ENCODE results near the gene AP3D1. TPM values are rescaled to one million over a fixed set of nuclear protein-coding genes. Genes with fewer than 3 reads are reported as not detected.

The AP3D1 gene
- total and polyA plus RNA-seq, 9 donors: 36.7 to 102 (median 70.2) TPM

- TF ChIP-seq POLR2A (IDR thresholded peaks at IDR 0.05): no peak
- TF ChIP-seq EP300 (IDR thresholded peaks at IDR 0.05): no peak
- no peak for TF ChIP-seq CTCF (IDR thresholded peaks at IDR 0.05)
- no peak overlapping the region for H3K4me3 ChIP-seq
- H3K27ac ChIP-seq: no peak overlapping the region
- no peaks in the 10 kb centered on the region for H3K27me3 ChIP-seq
- no peaks in the 10 kb centered on the region for H3K9me3 ChIP-seq
- 57 to 68% (median 58%) methylated on average over 16 of the region's 16 CpGs for WGBS, 3 donors
- H3K4me1 ChIP-seq (ENCODE audit: insufficient read depth): peaks cover 13% of the 10 kb centered on the region
- DNase-seq: no peak
- H3K36me3 ChIP-seq: no peaks in the 10 kb centered on the region
- intact Hi-C loops (cut with DNase I): no loop called here
These were observed 5.5 kb downstream of the AP3D1 start for GRCh38 chr19:2145831-2146241.

- Histone ChIP-seq H3K4me3 (no peak overlapping the region), H3K27ac (no peak overlapping the region), H3K27me3 (no peaks in the 10 kb centered on the region), H3K9me3 (no peaks in the 10 kb centered on the region), H3K4me1 (ENCODE audit: insufficient read depth) (peaks cover 4% of the 10 kb centered on the region), H3K36me3 (no peaks in the 10 kb centered on the region)
- intact Hi-C loops (cut with DNase I): no loop called here
- DNase-seq: no peak
- WGBS, 3 donors: 87 to 94% (median 89%) methylated on average over 15 of the region's 15 CpGs
- TF ChIP-seq POLR2A (IDR thresholded peaks at IDR 0.05) (no peak), EP300 (IDR thresholded peaks at IDR 0.05) (no peak), CTCF (IDR thresholded peaks at IDR 0.05) (no peak)
These were observed 7.2 kb downstream of the AP3D1 start for GRCh38 chr19:2144190-2144589.

GRCh38 chr19:2142173-2142829 lies 9.1 kb downstream of the AP3D1 start:
- Histone ChIP-seq H3K36me3 (no peaks in the 10 kb centered on the region), H3K9me3 (no peaks in the 10 kb centered on the region), H3K4me3 (no peak overlapping the region), H3K27me3 (no peaks in the 10 kb centered on the region), H3K4me1 (ENCODE audit: insufficient read depth) (peaks cover 4% of the 10 kb centered on the region), H3K27ac (no peak overlapping the region)
- 87% methylated on average over 15 of the region's 15 CpGs for WGBS, 3 donors
- TF ChIP-seq CTCF (IDR thresholded peaks at IDR 0.05) (no peak), EP300 (IDR thresholded peaks at IDR 0.05) (no peak), POLR2A (IDR thresholded peaks at IDR 0.05) (no peak)
- intact Hi-C loops (cut with DNase I): no loop called here
- no peak for DNase-seq

GRCh38 chr19:2140138-2140569 lies 11.2 kb downstream of the AP3D1 start:
- no peaks in the 10 kb centered on the region for H3K9me3 ChIP-seq
- TF ChIP-seq POLR2A (IDR thresholded peaks at IDR 0.05) (no peak), EP300 (IDR thresholded peaks at IDR 0.05) (no peak), CTCF (IDR thresholded peaks at IDR 0.05) (no peak)
- H3K27me3 ChIP-seq: no peaks in the 10 kb centered on the region
- 15 to 35% (median 17%) methylated on average over 14 of the region's 14 CpGs for WGBS, 3 donors
- no peak overlapping the region for H3K4me3 ChIP-seq
- intact Hi-C loops (cut with DNase I): no loop called here
- DNase-seq: no peak
- peak overlapping the region in 1 of 2 donors; percentile 6 for H3K27ac ChIP-seq
- H3K36me3 ChIP-seq: no peaks in the 10 kb centered on the region
- H3K4me1 ChIP-seq (ENCODE audit: insufficient read depth): peaks cover 3% of the 10 kb centered on the region

All from ovary (tissue), 9 donors.